NOMO-1 treated with DMSO at 0.1 percent for 48 hours (cell line): ENCODE measurements around the gene VENTX.

Experiments used
- DNase-seq: peaks from one replicate; lab custom pipeline; 2025; ENCODE audit not compliant: unreplicated experiment; lab: John Stamatoyannopoulos, UW

Gene VENTX

GRCh38 chr10:133235265-133235855 lies 2.3 kb upstream of the VENTX start:
- DNase-seq = no peak

DNA sequence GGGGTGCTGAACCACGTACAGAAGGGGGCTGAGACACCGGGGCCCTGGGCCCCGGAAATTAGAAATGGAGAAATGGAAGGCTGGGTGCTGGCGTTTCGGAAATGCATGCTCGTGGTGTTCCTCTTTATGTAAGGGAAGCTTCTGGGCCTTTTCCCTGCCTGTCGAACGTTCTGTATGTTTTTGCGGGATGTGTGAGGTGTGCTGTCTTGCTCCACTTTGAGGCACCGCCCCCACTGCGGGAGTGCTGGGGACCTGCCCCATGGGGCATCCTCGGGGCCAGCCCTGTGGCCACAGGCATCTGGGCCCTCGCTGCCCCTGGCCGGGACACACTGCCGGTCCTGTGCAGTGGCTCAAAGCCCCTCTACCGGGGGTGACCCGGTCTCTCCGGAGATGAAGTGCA lies 1.7 kb upstream of the VENTX start:
- no peak for DNase-seq

GRCh38 chr10:133236401-133237240 lies 1.0 kb upstream of the VENTX start:
- DNase-seq = no peak

DNA sequence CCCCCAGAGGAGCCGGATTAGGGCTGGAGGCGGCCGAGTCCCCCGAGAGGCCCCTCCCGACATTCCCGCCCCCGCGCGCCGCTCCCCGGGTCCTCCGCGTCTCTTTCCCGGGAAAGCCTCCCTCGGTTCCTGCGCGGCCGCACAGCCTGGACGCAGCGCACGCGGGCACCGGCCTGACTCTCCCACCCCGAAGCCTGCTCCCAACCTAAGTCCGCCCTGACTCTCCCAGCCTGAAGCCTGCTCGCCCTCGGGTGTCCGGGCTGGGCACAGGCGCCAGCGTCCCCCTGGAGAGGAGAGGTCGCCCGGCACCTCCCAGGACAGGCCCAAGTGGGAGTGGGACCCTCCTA lies 441 bp upstream of the VENTX start:
- no peak for DNase-seq

DNA sequence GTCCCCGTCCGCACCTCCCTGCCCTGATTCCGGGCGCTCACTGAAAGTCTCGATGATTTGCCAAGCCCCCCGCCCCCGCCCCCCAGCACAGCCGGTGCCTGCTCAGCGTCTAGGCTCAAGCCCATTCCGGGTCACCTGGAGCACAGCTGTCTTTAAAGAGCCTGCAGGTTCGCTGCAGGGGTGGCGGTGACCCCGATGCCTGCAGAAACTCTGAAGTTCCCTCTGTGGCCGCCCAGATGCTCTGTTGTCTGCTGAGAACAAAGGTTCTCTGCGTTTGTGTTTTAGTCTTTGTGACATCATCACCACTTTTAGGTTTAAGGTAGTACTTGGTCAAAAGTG lies 780 bp downstream of the VENTX start:
- DNase-seq = no peak

GRCh38 chr10:133239990-133240389 lies 2.3 kb downstream of the VENTX start:
- DNase-seq = no peak

DNA sequence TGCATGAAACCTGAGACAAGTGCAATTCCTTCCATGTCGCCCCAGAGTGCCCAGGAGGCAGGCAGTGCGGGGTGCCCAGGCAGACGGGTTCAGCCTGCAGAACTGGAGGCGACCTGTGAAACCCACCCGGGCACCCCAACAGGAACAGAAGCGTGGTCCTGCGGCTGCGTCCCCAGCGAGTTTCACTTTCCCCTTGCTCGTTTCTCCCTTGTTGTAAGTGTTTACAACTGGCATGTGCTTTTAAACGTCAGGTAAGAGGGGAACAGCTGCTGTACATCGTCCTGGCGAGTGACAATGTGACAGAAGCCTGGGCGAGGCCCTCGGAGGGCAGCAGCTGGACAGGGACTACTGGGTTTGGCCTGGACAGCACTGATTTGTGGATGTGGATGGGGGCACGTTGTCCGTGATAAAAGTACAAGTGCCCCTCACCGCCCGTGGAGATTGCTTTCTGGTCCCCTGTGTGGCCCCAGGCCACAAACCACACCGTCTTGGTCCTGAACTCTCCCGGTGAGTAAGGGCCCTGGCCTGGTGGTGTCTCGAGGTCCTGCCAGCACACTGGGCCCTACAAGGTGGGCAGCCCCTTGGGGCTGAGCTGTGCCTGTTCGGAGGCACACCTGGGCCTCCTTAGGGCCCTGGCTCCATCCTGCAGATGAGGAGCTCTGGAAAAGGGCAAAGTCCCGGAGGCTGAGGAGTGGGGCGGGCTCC lies 4.0 kb downstream of the VENTX start:
- DNase-seq = no peak

- no peak for DNase-seq
Observed at GRCh38 chr10:133242611-133243356, 5.1 kb downstream of the VENTX start.

- DNase-seq = no peak
Observed at GRCh38 chr10:133243593-133243992, 5.9 kb downstream of the VENTX start.

DNA sequence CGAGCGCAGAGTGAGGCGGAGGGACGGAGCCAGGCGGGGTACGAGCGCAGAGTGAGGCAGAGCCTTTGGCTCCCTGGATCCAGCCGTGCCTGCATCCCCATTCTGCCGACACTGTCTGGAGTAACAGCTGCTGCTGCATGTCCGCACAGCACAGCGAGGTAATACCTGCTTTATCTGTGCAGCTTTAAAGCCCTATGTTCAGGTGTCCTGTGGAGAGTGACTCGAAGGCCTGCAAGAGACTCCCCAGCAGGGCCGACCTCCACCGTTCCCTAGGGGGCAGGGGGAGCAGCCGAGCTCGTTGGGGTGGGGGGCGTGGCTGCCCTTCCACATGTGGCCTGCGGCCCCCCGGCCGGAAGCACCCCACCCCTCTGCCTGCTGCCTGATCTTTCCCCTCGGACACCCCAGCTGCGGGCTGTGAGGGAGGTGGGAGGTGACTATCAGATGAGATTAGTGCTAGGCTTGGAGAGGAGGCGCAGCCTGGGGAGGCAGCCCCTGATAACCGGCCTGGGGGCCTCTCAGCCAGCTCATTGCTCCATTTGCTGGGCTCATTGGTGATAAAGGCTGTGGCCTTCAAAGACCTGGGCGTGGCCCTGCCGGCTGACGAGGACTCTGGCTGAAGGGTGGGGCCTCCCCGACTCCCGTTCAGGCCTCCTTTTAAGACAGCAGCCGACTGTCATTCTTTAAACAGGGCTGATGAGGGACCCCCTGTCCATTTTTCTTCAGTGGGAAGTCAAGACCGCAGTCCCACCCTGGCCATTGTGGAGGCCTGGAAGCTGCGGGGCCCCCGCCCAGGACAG lies 8.0 kb downstream of the VENTX start:
- peak; percentile 19 for DNase-seq

DNA sequence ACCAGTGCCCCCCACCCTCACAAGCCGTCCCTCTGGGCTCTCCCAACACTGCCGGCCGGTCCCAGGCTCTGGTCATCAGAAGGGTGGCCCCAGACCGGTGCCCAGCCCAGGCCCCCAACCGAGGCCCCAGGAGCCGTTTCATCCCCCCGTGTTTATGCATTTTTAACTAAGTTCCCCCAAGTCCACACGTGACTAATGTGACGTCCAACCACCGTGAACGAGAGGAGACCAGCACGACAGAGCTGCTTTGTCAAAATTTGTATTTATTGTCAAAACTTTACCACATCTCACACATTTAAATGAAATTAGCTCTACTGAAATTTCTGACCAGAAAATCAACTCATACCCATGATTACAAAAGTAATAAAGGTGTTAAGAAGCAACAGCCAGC lies 8.6 kb downstream of the VENTX start:
- DNase-seq = no peak

- DNase-seq = no peak
Observed at GRCh38 chr10:133247681-133248333, 10.2 kb downstream of the VENTX start.

GRCh38 chr10:133248334-133248715 lies 10.7 kb downstream of the VENTX start:
- DNase-seq = no peak

DNA sequence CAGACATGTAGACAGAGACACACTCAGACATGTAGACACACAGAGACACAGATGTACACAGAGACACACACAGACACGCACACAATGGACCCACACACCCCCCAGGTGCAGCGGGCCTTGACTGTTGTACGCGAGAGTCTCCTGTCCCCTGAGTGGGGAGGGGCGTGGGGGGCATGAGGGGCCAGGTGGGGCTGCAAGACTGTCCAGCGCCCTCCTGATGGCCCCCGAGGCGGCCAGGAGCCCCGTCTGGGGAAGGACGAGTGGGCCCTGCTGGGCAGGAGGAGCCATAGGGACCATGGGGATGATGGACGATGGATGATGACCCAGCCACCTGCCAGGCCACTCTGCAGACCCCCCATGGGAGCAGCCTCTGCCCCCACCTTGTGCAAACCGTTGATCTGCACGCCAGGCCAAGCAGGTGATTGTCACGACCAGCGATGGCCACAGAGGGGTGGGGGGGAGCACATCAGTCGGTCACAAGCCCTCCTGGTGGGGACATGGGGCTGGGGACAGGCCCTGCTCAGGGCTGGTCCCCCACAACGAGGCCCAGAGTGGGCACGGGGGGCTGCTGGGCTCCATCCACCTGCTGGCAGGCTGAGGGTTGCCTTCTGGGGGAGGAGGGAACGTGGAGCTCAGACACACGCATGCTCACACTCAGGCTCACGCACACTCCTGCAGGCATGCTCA lies 11.6 kb downstream of the VENTX start:
- DNase-seq = no peak

- DNase-seq = no peak
Observed at GRCh38 chr10:133249975-133250754, 12.5 kb downstream of the VENTX start.

- DNase-seq = no peak
Observed at GRCh38 chr10:133251388-133252222, 13.9 kb downstream of the VENTX start.

DNA sequence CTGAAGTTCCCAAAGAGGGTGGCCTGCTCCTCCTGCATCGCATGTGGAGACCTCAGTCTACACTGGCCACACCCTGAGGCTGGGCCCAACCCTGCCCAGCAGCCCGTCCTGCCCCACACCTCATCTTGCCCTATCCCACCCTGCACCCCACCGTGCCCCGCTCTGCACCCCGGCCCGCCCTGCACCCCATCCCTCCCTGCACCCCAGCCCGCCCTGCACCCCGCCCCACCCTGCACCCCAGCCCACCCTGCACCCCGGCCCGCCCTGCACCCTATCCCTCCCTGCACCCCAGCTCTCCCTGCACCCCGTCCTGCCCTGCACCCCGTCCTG lies 14.5 kb downstream of the VENTX start:
- no peak for DNase-seq

GRCh38 chr10:133253361-133253955 lies 15.8 kb downstream of the VENTX start:
- DNase-seq = peak; percentile 75
